G401.6 (cell line): Measurements from ENCODE around the gene MINDY4B.
"Not testable (repeated sequence)": the region's sequence is repeated elsewhere in the genome, so short reads cannot be mapped to it uniquely, and the experiment has no call there.

Source experiments
- FAIRE-seq: peaks from 2 replicates; lab custom pipeline; 2012; peaks lifted over from hg19 to GRCh38; lab: Jason Lieb, UNC

Gene MINDY4B

DNA sequence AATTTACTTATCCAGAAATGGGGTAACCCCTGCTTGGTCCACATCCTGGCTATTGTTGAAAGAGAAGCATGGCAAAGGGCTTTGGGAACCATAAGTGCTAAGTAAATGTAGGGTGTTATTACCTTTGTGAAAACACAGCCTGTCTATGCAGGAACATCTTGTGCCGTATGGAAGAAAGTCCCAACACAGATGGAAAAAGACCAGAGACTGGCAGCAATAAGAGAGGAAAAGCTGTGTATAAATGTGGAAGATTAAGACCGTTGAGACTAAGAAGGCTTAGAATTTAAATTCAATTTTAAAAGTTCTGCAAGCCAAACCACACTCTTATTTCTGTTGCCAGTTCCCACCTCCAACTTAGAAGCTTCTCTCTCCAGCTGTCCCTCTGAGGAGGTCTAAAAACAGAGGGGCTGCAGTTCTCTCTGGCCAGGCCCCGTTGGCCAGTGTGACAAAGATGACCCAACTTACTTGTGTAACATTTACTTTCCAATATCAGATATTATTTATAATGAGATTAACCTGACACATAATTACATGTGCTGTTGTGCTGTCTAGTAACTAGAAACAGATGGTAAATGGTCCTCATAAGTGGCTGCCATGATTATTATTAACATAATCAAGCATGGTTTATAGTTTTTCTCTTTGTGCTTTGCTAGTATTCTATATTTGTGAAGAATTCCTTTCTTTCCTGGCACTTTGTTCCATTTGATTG lies 7.0 kb downstream of the MINDY4B start:
- FAIRE-seq, result no peak

DNA sequence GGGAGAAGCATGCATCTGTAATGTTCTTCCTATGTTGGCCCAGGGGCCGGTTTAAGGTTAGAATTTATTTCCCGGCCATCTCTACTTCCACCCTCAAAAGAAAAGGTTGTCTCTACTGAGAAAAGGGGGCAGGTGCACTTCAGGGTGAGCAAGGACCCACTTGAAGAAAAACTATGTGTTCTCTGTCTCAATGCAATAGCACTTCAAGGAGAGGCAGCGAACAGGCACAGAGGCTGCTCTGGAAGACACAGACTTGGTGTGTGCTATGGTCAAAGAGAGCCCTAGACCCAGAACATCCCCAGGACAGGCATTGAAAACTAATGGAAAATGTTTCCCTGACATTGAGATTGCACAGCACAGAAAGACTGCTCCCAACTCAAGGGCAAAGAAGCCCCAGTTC lies 7.6 kb downstream of the MINDY4B start:
- no peak for FAIRE-seq

DNA sequence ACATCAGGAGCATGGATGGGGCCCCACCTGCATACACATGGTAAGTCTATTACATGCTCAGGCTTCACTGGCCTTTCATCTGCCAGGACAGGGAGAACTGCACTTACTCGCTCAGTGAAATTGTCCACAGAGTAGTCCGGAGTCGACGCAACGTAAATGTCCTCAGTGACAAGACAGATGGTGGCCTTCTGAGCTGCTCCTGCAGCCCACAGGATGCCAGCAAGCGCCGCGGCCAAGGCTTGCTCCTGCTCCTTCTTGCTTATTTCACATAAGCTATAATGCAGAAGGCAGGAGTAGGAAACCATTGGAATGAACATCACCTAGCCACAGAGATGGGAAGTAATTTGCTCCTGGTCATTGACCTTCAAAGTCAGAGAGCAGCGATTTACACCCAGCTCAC lies 14.4 kb downstream of the MINDY4B start:
- FAIRE-seq, result no peak

GRCh38 chr3:150890295-150890694 lies 14.9 kb downstream of the MINDY4B start:
- no peak for FAIRE-seq

DNA sequence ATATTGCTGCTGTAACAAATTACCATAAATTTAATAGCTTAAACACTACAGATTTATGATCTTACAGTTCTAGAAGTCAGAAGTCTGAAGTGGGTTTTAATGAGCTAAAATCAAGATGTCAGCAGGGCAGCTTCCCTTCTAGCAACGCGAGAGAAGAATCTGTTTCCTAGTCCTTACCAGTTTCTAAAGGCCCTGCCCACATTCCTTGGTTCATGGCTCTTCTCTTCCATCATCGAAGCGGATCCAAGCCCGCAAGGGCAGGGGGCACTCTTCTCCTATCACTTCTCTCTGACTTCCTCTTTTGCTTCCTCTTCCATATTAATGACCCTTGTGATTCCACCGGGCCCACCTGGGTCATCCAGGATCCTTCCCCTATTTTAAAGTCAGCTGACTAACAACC lies 16.1 kb downstream of the MINDY4B start:
- FAIRE-seq, result no peak

DNA sequence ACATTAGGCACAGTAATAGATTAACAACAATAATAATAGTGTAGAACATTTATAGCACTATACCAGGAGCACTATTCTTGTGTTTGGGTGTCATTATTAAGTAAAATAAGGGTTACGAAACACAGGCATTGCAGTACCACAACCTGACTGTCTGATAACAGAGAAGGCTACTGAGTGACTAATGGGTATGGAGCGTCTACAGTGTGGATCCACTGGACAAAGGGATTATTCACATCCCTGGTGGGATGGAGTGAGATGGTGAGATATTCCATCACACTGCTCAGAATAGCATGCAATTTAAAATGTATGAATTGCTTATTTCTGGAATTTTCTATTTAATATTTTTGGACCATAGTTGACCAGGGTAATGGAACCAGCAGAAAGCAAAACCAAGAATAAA lies 18.2 kb downstream of the MINDY4B start:
- FAIRE-seq, result no peak

DNA sequence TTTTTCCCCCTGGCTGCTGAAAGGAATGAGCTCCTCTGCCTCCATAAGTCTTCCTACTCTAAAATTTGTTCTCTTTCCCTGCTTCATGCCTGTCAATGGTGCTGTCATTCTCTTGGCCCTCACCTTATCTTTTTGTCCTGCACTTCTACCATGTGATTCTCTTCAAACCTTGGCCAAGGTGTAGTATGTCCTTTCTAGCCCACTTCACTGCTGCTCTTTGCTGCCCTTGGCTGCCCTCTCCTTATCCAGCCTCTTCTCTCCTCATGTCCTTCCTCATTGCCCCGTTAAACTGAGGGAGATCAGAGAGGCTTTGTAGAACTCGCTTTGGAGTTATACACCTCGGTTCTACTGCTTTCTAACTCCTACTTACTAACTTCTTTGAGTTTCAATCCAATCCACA lies 19.7 kb downstream of the MINDY4B start:
- no peak for FAIRE-seq

DNA sequence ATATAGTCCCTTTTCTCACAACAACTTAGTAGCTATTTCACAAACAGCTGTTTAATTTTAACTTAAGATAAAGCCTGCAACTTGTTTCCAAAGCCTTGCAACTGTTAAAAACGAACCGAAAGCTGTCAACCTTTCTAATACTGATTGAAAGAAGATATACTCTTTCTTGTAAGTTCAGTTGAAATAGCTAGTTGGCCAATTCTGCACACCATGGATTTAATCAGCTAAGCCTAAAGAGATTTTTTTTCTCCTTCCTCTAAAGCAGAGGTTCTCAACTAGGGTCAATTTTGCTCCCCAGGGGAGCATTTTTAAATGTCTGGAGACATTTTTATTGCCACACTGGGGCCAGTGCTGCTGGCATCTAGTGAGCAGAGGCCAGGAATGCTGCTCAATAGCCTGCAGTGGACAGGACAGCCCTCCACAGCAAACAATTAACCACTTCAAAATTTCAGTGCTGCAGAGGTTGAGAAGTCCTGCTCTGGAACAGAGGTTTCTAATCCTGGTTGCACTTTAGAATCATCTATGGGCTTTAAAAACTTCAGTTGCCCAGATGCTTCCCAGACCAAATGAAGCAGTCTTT lies 26.2 kb downstream of the MINDY4B start:
- FAIRE-seq, result no peak

DNA sequence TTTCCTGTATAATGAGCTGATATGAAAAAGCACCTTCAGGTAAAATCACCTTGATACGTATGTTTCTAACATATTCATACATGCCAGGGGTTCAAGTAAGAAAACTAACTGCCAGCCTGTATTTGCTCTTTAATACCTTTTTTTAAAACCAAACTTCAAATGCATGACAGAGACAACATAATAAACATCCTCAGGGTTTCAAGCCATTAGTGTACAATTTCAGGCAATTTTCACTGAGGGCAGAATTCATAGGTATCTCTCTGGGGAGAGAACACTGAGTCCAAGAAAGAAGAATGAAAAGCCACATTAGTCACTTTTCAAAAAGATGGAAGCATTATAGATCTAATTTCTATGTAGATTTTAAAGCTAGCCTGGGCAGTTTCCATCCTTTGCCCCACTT lies 26.9 kb downstream of the MINDY4B start:
- FAIRE-seq, result no peak

DNA sequence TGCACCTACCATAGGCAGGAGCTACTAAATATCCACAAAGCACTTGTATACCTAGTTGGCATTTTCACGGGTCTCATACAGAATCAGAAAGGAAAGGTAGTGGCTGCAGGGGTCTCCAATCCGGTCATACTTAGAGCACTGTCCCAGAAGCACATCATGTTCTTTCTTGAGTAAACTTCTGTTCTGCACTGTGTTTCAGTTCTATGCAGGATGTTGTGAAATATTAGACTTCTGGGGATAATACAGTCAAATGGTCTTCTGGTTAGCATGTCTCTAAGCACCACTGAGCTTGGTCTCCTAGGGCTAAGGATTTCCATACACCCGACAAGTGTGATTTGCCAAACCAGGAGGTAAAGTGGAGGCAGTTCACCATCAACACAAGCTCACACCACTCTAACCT lies 27.9 kb downstream of the MINDY4B start:
- no peak for FAIRE-seq

DNA sequence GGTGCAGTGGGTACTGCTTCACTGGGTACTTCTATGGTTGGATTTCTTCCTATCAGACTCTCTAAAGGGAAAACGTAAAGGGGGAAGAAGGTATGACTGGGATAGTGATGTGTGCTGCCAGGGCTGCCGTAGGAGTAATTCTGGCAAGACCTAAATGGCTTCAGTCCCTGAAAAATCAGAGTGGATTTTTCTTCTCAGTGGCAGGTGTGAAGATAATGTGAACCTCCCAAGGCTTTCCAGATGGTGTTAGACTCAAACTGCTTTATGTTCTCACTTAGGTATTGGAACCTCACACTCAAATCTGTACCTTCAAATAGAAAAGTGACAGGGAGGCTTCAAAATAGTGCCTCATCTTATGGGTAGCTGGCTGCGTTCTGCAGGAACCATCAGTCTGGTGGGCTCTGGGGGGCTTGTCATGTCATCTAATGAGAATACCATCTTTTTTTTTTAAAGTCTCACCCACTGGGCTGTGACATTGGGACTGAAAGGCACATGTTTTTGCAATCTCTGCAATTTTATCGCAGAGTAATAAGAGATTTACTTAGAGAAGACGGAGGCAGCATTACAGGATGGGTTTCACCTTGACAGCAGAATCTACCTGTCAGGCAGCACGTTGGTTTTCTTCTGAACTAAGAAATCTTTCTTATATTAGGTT lies 28.5 kb downstream of the MINDY4B start:
- FAIRE-seq, result no peak

- FAIRE-seq, result no peak
Observed at GRCh38 chr3:150875548-150875947, 29.7 kb downstream of the MINDY4B start.

DNA sequence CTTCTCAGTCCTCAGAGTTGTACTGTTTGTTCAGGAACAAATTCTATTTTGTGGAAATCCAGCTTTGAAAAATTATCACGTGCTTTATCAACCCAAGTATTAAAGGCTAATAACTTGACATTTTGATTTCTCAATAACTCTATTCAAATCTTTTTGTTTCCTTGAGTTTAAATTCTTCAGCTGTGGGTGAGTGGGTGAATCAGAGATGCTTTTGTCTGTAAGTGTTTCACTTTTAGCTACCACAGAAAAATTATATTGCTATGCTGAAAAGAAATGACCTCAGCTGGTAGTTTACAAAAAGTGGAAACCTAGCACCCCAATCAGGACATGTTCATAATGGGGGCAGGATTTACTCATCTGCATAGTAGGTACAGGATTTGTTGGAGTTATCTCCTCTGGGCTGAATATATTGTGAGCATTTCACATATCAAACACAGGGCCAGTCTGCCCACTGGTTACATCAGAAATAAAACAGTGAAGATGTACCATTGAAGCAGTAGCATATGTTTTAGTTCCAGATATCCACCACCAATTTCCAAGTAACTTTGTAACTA lies 30.5 kb downstream of the MINDY4B start:
- FAIRE-seq, result no peak

GRCh38 chr3:150871192-150871591 lies 34.0 kb downstream of the MINDY4B start:
- no peak for FAIRE-seq

DNA sequence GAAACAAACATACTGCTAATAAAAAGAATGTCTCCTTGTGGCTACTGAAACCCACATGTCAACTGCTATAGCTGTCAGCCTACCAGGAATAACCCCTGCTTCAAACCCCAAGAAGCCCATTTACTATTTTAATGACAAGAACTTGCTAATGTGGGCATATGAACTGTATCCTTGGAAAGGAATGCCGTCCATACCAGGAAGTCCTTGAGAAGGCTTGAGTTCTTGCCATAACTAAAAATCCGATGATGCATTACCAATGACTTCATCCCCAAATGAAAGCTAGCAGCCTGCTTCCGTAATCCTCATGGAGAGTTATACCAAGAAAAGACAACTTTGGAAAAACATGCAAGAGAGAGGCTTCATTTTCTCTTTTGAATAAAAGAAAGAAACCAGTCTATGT lies 34.8 kb downstream of the MINDY4B start:
- no peak for FAIRE-seq

DNA sequence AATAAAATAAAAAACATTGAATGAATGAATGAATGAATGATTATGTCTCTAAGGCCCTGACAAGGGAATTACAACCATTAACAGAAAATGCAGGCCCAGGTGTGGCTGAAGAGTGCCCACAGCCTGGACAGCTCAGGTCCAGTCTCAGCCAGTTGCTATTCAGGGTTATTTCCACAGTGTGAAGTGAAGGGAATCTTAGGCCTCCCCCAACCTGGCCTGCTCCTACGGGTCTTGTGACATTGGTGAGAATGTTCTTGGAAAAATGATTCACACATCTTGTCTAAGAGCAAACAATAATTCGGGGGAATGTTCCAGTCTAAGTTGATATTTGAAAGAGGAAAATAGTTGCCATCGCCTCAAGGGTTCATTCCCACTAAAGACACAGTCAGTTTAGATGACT lies 37.0 kb downstream of the MINDY4B start:
- no peak for FAIRE-seq

GRCh38 chr3:150867434-150867833 lies 37.8 kb downstream of the MINDY4B start:
- no peak for FAIRE-seq

- FAIRE-seq, result not testable (repeated sequence)
Observed at GRCh38 chr3:150863921-150864320, 41.3 kb downstream of the MINDY4B start.

GRCh38 chr3:150861851-150862250 lies 43.4 kb downstream of the MINDY4B start:
- FAIRE-seq, result no peak

- FAIRE-seq, result not testable (repeated sequence)
Observed at GRCh38 chr3:150857936-150858335, 47.3 kb downstream of the MINDY4B start.

DNA sequence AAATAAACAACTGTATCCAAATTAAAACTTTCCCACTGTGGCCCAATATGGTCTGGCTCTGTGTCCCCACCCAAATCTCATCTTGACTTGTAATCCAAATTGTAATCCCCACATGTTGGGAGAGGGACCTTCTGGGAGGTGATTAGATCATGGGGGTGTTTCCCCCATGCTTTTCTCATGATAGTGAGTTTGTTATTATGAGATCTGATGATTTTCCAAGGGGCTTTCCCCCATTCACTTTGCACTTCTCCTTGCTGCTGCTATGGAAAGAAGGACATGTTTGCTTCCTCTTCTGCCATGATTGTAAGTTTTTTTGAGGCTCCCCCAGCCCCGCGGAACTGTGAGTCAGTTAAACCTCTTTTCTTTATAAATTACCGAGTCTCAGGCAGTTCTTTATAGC lies 55.0 kb downstream of the MINDY4B start:
- no peak for FAIRE-seq

DNA sequence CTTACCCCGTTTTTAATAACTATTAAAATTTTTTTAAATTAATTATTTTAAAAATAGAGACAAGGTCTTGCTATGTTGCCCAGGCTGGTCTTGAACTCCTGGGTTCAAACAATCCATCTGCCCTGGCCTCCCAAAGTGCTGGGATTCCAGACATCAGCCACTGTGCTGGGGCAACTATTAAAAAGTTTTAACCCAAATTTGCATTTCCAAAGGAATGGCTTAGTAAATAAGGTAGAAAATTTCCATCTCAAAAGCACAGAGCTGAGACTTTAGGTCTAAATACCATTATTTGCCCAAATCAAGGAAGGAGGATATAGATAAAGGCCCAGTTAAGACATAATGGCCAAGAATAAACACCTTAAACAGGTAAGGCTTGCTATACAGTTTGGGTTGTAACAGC lies 56.4 kb downstream of the MINDY4B start:
- no peak for FAIRE-seq

DNA sequence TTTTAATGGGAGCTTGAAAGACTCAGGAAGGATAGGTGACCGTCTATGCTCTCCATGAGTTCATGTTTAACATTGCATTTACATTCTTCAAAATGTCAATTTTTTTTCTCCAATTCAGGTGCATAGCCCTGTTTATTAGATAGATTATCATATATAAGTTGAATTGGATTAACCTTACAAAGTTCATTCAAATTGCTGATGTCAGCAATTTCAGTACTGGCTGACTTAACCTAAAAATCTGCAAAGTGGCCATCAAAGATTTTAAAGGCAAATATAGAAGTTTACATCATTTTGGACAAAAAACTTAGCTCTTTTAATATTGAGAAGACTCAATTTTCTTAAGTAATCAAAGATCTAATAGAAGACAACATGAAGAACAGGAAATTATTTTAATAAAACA lies 57.8 kb downstream of the MINDY4B start:
- FAIRE-seq, result no peak

DNA sequence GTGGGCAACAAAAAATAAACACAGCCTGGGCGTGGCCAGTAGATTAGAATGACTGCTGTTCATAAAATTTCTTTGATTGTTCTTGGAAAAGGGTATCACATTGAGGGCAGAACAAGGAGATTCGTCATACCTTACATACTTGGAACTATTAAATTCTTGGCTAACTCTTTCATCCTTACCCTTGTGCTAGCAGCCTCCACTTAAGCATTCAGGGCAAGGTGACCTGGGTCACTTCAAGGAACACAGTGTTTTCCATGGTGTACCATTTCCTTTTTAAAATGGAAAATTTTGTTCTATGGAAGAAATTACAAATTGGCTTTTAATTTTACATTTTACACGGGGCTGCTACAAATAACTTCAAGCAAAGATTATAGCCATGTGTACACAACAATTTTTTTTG lies 60.8 kb downstream of the MINDY4B start:
- FAIRE-seq, result no peak
